NCI-H2196 treated with DMSO at 0.1 percent for 48 hours (cell line): ENCODE results near the gene SRCAP.
A peak's percentile ranks its signal among the peaks of the same experiment; 100 is the strongest.

ENCODE experiments used
- DNase-seq: peaks from one replicate; lab custom pipeline; 2025; ENCODE audit not compliant: unreplicated experiment; lab: John Stamatoyannopoulos, UW

SRCAP gene

DNA sequence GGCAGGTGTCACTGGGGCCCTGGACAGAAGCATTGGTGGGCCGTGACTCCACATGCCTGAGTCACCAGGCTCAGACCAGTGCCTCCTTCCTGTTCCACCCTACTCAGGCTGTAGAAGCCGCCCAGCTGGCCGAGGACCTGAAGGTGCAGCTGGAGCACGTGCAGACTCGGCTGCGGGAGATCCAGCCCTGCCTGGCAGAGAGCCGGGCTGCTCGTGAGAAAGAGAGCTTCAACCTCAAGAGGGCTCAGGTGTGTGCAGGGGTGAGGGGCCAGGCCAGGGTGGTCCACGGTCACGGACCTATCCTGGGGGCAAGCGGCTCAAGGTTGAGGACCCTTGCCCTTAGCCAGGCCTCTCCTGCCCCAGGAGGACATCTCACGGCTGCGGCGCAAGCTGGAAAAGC, 72.8 kb downstream of the SRCAP start:
- DNase-seq: no peak

DNA sequence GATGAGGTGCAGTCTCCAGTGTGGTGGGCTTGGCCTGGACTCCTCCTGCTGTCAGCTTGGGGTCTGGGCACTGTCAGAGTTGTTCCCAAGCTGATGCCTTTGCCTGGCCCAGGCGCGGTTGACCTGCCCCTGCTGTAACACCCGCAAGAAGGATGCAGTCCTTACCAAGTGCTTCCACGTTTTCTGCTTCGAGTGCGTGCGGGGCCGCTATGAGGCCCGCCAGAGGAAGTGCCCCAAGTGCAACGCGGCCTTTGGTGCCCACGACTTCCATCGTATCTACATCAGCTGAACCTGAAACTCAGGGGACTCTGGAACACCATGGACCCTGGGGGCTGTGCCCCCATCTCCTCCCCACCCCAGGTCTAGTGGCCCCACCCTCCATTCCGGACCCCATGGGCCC, 74.9 kb downstream of the SRCAP start:
- no peak for DNase-seq

DNA sequence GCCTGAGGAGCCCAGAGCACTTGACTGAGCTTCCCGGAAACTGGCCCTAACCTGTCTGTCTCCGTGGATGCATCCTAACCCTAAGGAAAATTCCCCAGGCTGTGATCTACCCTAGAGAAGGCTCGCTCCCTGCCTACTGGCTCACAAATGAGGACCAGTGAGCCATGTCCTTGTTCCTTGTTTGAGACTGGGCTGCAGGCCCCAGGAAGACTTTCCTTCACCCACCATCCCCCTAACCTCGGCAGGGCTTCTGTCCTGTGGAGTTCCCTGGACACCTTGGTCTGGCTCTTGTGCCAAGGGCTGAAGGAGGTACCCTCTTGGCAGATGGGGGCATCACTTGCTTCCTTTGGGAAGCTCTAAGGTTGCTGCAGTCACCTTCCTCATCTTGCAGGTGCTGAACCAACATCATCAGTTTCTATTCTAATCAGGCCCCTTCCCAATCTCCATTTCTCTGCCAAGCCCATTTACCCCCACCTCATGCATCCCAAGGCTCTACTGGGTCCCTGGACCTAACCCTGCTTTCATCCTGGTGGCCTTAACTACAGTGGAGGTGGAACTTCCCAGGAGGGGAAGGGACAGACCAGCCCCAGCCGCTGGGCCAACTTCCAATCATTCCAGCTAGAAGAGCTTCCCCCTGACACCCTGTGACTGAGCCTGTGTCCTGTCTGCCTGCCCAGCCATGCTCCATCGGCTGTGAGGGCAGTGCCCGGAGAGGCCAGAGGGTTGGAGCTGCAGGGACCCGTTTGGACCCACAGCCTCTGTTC, 75.6 kb downstream of the SRCAP start:
- no peak for DNase-seq

DNA sequence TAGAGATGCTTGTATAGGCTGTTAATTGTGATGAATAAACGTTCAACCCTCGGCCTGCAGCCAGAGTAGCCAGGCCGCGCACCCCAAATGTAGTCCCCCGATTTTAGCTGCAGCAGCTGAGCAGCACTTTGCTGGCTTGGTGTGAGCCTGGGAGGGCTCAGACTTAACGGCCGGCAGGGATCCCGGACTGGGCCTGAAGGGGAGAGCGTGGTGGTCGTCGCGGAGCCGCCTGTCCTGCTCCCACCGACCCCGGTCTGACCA, 76.1 kb downstream of the SRCAP start:
- DNase-seq: no peak

DNA sequence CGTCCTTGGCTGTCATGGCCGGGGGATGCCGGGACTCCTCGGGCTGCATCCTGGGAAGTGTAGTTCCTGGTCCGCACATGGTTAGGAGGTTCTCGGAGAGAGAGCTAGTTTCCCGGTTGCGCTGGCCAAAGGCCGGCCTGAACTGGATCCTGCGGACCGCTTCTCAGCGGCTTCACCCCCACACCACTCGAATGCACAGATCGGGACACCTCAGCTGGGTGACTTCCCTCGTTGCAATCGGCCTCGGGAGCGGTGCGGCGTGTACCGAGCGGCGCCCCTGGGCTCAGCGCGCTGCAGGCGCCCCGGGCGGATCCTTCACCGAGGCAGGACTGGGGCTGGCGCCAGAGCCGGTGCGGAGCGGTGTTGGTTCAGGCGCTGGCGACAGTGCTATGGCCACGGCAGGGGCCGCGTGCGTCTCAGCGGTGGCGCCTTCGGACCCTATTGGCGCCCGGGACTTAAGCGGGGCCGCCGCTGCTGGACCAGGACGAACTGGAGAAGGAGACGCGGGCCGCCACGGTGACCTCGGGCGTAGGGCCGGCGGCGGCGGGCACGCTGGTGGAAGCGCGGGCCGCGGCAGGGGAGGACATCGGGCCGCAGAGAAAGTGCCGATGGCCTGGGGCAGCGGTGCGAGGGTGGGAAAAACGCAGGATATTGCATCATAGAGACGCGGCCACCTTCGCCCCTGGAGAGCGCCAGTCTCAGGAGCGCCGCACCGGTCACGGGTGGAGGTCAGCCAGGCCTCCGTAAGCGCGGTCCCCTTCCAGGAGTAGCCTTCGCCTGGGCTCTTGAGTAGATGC, 76.6 kb downstream of the SRCAP start:
- peak; percentile 73 for DNase-seq

DNA sequence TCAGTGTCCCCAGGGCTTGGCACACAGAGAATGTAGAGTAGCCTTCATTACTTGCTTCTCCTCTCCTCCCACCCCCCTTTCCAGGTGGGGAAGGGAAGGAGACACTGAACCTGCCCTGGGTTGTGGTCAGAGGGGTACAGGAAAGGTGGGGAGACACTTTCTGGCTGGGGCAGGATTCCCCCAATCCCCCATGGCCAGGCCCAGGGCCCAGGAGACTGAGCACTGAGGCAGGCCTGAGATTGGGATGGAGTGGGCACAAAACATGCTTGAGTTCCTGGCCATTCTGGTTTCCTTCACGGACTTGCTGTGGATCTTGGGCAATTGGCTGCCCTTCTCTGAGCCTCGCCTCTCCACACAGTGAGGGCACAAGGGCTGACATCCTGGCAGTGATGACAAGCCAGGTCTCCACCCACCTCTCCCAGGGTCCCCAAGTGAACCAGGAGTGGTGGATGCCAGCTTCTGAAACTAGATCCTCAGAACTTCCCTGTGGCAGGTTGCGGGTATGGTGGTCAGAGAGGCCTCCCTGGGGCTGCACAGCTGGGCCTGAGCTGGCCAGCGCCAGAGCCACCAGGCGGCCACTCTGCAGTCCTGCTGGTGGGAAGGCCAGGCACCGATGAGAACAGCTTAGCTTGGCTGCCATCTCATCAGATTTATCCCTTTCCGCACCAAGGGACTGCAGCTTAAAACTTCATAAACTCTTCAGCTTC, 78.8 kb downstream of the SRCAP start:
- DNase-seq: no peak

DNA sequence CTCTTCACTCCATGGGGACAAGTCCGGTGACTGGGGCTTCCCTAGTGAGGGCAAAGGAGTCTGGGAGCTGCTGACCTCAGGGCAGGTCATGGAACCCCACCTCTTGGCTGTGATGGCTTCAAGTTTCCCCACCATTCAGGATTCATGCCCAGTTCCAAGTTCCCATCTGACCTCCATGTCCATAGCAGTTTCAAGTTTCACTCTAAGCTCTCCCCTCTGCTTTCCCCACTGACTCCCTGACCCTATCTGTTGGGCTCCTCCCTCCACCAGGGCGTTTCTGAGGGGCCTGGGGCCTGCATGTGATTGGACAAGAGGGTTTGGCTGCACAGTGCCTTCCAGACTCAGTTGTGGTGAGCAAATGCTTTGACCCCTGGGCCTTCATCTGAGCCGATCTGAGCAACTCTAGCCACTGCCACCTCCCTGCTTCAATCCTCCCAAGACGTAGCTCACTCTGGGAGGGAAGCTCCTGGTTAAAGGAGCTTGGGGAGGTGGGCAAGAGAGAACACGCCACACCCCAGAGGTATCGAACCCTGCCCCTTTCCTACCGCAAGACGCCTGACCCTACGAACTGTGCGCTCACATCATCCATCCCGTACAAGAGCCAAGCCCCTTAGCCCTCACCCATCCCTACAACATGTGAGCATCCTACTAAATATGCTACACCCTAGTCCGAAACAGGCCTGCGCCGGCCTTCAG, 79.7 kb downstream of the SRCAP start:
- no peak for DNase-seq

DNA sequence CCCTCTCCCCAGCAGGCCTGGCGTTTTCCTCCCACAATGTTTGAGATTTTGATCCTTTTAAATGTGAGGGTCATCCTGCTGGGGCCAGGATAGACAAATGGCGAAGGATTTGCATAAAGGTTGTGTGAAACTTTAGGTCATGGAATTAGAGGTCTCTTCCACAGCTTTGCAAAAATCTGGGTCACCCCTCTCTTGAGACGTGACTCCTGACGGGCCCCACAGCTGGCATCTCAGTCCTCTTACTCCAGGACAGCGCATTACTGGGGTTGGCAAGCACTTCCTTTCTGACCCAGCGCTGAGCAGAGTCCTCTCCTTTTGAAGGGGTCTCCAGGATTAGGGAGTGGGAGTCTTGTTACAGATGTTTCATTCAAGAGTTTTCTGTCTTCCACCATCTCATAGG, 80.6 kb downstream of the SRCAP start:
- DNase-seq: no peak

DNA sequence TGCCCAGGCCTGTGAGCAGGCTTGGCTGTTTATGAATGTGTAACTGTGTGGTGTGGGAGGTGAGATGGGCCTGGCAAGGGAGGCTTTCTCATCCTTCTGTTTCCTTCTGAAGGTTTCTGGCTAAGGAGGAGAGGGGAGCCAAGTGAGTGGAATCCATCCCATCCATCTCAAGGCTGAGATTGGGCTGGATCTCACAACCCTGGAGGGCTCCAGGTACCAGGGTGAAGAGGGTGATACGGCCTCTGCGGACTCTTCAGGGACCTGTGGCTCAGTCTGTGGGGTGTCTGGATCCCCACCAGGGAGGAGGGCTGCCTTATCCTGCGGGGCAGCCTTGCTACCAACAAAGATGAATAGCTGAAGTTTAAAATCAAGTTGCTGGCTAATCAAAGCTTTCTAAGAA, 81.0 kb downstream of the SRCAP start:
- no peak for DNase-seq

DNA sequence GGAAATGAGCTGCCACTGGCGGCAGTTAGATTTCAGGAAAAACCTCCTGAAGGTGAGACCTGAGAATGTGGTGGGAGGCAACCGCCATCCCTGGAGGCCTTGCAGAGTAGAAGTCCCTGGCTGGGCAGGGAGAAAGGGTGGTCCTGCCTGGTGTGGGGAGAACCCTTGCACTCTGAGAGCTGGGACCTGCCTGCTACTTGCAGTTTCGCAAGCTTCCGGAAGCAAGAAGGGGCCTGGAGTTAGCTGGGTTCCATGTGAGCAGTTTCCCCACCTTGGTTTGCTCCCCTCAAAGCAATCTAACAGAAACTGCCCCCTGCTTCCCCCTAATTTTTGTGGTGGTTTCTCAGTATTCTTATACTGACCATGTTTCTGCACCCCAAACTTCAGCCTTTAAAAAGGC, 81.6 kb downstream of the SRCAP start:
- DNase-seq: no peak

DNA sequence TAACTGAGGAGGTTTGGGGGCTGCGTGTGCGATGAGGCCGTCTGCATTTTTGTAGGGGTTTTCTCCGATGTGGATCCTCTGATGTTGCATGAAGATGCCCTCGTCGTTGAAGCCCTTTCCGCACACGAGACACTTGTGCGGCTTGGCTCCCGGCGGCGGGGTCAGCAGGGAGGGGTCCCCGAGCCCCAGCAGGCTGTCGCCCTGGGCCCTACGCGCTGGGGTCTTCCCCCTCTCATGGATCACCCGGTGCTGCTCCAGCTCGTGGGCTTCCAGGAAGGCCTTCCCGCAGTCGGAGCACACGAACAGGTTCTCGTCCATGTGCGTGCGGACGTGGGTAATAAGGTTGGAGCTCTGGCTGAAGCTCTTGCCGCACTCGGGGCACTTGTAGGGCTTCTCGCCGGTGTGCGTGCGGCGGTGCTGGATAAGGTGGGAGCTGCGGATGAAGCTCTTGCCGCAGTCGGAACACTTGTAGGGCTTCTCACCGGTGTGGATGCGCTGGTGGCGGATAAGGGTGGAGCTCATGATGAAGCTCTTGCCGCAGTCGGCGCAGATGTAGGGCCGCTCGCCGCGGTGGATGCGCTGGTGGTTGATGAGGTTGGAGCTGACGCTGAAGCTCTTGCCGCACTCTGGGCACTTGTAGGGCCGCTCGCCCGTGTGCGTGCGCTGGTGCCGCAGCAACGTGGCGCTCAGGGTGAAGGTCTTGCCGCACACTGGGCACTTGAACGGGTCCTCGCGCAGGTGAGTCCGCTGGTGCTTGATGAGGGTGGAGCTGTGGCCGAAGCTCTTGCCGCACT, 83.7 kb downstream of the SRCAP start:
- DNase-seq: no peak

DNA sequence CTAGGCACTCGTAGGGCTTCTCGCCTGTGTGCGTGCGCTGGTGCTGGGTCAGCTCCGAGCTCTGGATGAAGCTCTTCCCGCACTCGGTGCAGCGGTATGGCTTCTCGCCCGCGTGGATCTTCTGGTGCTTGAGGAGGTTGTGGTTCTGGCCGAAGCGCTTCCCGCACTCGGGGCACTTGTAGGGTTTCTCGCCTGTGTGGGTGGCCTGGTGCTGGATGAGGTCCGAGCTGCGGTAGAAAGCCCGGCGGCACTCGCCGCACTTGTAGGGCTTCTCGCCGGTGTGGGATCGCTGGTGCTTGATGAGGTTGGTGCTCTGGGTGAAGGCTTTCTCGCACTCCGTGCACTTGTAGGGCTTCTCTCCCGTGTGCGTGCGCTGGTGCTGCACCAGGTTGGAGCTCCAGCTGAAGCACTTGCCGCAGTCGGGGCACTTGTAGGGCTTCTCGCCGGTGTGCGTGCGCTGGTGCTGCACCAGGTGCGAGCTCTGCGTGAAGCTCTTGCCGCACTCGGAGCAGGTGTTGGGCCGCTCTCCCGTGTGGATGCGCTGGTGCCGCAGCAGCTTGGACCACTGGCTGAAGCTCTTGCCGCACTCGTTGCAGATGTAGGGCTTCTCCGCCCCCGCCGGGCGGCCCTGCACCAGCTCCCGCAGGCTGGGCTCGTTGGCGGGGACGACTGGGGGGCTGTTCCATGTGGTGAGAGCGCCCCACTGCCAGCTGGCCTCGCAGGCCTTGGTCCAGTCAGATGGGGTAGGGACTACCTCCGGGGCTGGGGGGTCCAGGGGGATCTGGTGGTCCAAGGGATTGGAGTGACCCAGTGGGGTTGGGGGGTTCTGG, 84.5 kb downstream of the SRCAP start:
- no peak for DNase-seq

DNA sequence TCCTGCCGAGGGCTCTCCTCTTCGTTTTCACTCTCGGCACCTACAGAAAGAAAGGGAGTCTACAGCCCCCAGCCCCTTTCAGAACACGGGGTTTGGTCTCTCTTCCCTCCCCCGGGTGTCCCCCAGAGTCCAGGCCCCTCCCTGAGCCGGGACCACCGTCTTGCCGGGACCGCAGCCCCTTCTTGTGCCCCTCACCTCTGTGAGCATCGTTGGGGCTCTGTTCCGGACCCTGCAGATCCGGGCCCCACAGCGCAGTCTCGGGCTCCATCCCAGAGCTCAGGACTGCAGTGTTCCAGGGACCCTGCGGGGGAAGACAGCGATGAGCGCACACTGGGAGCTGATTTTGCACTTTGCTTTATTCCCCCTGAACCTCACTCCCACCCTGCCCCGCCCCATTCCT, 85.2 kb downstream of the SRCAP start:
- DNase-seq: no peak

DNA sequence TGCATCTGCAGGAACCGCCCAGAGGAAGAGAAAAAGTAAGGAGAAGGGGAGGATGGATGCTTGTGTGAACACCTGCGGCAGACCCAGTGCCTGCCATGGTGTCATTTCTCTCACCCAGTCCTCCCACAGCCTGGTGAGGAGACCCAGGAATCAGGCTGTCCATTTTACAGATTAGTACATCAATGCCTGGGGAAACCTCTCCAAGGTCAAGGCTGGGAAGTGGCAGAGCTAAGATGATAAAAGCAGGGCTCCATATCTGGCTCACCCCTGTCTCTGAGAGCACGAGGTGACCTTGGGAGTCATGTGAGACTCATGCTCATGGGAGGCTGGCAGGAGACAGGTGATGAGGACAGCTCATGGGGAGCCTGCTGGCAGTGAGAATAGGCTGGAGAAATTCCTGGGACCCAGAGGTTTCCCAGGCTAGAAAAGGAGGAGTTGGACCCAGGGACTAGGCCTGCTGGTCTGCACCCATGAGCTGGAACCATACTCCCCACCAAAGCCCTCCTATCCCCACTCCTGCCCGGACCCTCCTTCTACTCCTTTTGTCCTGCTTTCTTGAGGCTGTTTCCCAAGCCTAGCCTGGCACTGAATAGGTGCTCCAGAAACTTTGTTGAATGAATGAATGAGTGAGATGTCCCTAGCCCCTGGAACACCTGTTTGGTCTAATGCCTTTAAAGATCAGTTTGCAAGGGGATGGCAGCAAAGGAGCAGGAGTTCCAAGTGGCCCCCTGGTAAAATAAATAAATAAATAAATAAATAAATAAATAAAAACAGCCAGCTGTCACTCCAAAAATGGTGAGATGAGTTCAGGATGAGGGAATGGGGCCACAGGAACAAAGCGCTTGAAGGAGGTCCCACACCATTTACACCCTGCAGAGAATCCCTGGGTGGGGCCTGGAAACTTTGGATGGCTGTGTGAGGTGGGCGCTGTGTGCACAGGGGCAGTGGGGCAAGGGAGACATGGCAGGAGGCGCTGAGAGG, 86.4 kb downstream of the SRCAP start:
- DNase-seq: no peak

DNA sequence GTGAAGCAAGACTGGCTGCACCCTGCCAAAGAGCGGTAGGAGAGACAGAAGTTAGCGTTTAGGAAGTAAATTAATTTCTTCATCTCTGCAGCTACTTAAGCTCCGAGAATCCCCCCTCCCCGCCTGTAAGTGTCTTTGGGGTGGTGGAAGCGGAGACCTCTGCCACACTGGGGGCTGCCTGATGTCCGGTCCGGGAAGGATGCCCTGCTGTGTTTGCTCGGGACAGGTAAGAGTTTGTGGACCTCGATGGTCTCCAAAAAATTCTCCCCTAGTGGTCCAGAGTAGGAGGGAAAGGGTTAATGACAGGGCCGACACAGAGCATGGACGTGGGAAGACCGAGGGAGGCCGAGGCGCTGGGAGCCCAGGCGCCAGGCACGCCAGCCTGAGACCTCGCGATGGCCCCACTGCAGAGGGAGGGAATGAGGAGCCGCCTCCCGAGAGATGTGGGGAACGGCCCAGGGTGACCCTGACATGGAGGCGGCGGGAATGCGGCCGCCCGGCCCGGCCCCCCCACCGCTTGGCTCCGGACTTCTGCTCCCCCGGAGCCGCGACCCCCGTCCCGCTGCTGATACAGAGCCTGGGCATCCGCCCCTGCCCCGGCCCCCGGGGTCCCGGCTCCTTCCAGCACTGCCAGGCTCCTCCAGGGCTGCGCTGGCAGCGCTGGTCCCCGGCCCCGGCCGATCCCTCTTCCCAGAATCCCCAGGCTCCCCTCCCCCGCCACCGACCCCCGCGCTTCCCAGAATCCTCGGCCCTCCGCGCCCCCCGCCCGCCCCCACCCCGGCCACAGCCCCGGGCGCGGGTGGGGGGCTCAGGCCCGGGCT, 87.4 kb downstream of the SRCAP start:
- DNase-seq: no peak

DNA sequence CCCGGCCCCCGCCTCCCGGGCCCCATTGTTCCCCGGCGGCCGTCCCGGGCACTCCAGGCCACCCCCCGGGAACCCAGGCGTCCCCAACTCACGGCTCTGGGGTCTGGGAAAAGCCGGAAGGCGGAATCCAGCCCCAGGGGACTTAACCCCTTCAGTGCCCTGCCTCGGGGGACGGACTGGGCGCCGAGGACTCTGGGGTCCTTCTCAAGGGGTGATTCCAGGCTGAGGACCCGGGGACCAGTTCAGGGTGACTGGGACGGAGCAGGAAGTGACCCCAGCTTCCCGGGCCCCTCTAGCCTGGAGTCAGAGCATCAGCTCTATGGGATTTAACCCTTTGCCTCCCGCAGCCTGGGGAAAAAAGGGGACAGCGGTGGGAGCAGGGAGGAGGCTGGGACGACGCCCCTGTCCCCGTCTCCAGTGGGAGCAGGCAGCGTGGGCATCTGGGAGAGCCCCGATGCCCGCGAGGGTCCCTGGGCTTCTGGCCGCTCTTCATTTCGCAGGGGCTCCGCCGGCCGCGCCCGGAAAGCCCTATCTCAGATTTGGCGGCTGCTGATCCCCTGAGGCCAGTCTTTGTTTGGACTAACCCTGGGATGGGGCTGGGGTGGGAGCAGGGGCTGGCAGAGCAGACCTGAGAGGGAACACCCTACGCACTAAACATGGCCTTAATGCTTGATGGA, 88.1 kb downstream of the SRCAP start, which contains the start of gene ZNF629:
ZNF629 (minus strand) TSS at position 270 of the 677 bp plus-strand sequence. CDS start 2,723 bp downstream, outside the sequence.
- peak; percentile 20 for DNase-seq
